ENCODE data around the gene PSMB5. TPM values are rescaled to one million over a fixed set of nuclear protein-coding genes. Genes with fewer than 3 reads are reported as not detected.

The PSMB5 gene
- total RNA-seq, 4 donors from 2014 or later: 304 to 543 (median 486) TPM

DNA sequence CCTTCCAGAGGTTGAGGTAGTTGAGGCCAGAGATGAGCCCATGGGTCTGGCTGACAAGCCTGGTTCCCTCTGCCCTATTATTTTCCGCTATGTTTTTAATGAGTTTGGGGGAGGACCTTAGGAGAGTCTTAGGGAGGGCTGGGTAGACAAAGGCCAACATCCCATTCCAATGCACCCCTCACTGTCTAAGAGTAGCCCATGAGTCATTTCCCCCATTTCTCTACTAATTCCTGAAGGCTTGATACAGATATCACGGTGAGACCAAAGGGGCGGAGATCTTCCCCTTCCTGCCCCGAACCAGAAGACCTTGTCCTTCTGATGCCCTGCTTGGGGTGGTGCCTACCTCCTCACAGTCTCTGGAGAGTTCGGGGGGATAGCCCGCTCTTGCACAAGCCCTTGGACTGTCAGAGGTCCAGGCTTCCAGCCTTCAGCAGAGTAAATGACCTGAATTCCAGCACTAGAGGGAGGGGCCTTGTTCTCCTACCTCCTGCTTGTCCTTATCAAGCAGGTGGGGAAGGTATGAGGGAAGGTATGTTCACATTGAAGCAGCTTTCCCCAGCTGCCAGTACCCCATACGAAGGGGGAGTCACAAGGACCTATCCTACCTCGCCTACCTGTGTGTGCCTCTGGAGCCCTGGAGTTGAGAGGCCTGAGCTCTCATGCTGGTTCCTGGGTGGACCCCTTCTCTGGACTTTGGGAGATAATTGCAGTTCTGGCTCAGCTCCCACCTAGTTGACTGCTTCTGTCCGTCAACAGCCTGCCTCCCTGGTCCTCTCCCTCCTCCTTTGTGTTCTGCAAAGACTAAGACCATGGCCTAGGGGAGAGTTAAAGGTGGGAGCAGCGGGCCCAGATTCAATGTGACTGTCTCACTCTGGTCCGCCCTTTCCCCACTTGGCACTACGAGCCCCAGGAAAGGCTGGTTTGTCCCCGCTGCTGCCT, 11.0 kb upstream of the PSMB5 start:
- DNase-seq (no peak), ATAC-seq (peak; percentile 31 to 45)
- H3K4me3 ChIP-seq: no peak overlapping the region
- TF ChIP-seq, protein P1, sequence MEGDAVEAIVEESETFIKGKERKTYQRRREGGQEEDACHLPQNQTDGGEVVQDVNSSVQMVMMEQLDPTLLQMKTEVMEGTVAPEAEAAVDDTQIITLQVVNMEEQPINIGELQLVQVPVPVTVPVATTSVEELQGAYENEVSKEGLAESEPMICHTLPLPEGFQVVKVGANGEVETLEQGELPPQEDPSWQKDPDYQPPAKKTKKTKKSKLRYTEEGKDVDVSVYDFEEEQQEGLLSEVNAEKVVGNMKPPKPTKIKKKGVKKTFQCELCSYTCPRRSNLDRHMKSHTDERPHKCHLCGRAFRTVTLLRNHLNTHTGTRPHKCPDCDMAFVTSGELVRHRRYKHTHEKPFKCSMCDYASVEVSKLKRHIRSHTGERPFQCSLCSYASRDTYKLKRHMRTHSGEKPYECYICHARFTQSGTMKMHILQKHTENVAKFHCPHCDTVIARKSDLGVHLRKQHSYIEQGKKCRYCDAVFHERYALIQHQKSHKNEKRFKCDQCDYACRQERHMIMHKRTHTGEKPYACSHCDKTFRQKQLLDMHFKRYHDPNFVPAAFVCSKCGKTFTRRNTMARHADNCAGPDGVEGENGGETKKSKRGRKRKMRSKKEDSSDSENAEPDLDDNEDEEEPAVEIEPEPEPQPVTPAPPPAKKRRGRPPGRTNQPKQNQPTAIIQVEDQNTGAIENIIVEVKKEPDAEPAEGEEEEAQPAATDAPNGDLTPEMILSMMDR (IDR thresholded peaks at IDR 0.05 in 4 of 5, conservative IDR thresholded peaks at IDR 0.05 in 1 of 5): no peak
- TF ChIP-seq POLR2A (IDR thresholded peaks at IDR 0.05): no peak
- H3K27me3 ChIP-seq: no peaks in the 10 kb centered on the region
- no peaks in the 10 kb centered on the region for H3K9me3 ChIP-seq
- H3K4me1 ChIP-seq: no peaks in the 10 kb centered on the region
- in situ Hi-C loops (cut with MboI; ENCODE audit: low sequenced_read_pairs in 4 of 4) (no loop called here), intact Hi-C loops (cut with DNase I; ENCODE audit: low total_unique reads) (no loop called here)
- peak overlapping the region in 1 of 4 donors; percentile 54 for H3K27ac ChIP-seq
- H3K36me3 ChIP-seq: no peaks in the 10 kb centered on the region

DNA sequence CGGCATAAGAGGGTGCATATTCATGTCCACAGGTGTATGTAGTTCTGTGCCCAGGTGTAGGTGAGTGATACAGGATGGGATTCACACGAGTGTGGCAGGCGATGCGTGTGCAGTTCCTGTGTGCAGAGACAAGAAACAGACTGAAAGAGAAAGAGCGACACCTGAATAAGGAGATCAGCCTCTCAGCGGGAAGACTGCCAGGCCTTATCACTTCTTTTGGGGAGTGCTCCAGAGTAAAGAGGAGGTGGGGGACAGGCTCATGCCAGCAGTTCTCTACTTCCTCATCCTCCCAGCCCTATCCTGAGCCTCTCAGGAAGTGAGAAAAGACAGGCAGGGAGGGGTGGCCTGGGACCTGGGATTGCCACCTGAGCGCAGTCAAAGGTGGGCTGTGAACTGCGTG, 10.1 kb upstream of the PSMB5 start:
- TF ChIP-seq POLR2A (IDR thresholded peaks at IDR 0.05): no peak
- TF ChIP-seq, protein P1 (IDR thresholded peaks at IDR 0.05 in 4 of 5, conservative IDR thresholded peaks at IDR 0.05 in 1 of 5): no peak
- Histone ChIP-seq H3K9me3 (no peaks in the 10 kb centered on the region), H3K27ac (no peak overlapping the region), H3K36me3 (no peaks in the 10 kb centered on the region), H3K27me3 (no peaks in the 10 kb centered on the region), H3K4me3 (no peak overlapping the region), H3K4me1 (no peaks in the 10 kb centered on the region)
- ATAC-seq (no peak), DNase-seq (no peak)
- in situ Hi-C loops (cut with MboI; ENCODE audit: low sequenced_read_pairs in 4 of 4): no loop called here
- intact Hi-C loops (cut with DNase I; ENCODE audit: low total_unique reads): no loop called here

DNA sequence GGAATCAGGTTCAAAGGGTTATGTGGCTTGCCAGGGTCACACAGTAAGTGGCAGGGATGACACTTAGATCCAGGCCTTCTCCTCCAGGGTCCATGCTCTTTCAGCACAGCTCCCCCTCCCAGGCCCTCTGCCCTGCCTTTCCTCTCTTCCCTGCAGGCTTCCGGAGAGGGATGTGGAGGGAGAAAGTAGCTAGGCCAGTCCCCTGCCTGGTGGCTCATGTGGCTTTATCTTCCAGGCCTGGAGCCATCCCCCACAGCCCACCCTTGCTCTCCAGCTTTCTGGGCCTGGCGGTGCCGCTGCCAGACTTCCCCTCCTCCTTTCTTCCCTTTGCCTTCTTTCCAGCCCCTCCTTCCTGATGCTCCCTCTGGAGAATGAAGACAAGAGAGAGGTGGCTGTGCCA, 9.1 kb upstream of the PSMB5 start:
- no peak overlapping the region for H3K27ac ChIP-seq
- no peak for TF ChIP-seq POLR2A (IDR thresholded peaks at IDR 0.05)
- TF ChIP-seq, protein P1 (IDR thresholded peaks at IDR 0.05 in 4 of 5, conservative IDR thresholded peaks at IDR 0.05 in 1 of 5): no peak
- ATAC-seq: no peak
- in situ Hi-C loops (cut with MboI; ENCODE audit: low sequenced_read_pairs in 4 of 4) (no loop called here), intact Hi-C loops (cut with DNase I; ENCODE audit: low total_unique reads) (no loop called here)
- no peak overlapping the region for H3K4me3 ChIP-seq
- H3K27me3 ChIP-seq: no peaks in the 10 kb centered on the region
- DNase-seq: no peak
- no peaks in the 10 kb centered on the region for H3K4me1 ChIP-seq
- H3K36me3 ChIP-seq: no peaks in the 10 kb centered on the region
- no peaks in the 10 kb centered on the region for H3K9me3 ChIP-seq

DNA sequence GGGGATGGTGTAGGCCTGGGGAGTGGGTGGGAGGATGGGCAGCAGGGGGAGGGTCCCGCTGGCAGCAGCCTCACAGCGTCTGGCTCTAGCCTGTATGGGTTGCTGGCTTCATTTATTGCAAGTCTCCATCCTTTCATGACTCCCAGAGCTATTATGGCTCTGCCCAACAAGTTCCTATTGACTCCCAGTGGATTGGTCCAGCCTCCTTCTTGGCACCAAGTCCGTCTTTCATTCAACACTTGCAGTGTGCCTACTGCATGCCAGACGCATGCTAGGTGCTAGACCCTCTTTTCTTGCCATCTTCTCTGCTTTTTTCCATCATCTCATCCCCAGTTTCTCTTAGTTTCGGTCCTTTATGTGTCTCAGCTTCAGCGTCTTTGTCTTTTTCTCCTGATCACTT, 8.4 kb upstream of the PSMB5 start:
- no peak overlapping the region for H3K27ac ChIP-seq
- TF ChIP-seq POLR2A (IDR thresholded peaks at IDR 0.05): no peak
- no peaks in the 10 kb centered on the region for H3K9me3 ChIP-seq
- no peak overlapping the region for H3K4me3 ChIP-seq
- H3K4me1 ChIP-seq: no peaks in the 10 kb centered on the region
- intact Hi-C loops (cut with DNase I; ENCODE audit: low total_unique reads) (no loop called here), in situ Hi-C loops (cut with MboI; ENCODE audit: low sequenced_read_pairs in 4 of 4) (no loop called here)
- DNase-seq (no peak), ATAC-seq (no peak)
- H3K27me3 ChIP-seq: no peaks in the 10 kb centered on the region
- no peaks in the 10 kb centered on the region for H3K36me3 ChIP-seq

DNA sequence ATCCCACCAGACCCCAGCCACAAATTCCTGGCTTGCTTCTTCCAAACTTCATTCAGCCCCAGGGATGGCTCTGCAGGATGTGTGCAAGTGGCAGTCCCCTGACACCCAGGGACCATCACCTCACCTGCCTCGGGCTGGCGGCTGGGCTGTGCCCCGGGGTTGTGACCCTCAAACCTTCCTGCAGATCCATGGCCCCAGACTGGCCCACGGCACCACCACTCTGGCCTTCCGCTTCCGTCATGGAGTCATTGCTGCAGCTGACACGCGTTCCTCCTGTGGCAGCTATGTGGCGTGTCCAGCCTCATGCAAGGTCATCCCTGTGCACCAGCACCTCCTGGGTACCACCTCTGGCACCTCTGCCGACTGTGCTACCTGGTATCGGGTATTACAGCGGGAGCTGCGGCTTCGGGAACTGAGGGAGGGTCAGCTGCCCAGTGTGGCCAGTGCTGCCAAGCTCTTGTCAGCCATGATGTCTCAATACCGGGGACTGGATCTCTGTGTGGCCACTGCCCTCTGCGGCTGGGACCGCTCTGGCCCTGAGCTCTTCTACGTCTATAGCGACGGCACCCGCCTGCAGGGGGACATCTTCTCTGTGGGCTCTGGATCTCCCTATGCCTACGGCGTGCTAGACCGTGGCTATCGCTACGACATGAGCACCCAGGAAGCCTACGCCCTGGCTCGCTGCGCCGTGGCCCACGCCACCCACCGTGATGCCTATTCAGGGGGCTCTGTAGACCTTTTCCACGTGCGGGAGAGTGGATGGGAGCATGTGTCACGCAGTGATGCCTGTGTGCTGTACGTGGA, 7.7 kb upstream of the PSMB5 start, which contains the start of gene PSMB11:
Gene PSMB11, plus strand, starts transcription at position 51 of the 804 bp plus-strand sequence. Its CDS starts 14 bp downstream, at position 65.
- ATAC-seq (no peak), DNase-seq (no peak)
- in situ Hi-C loops (cut with MboI; ENCODE audit: low sequenced_read_pairs in 4 of 4): no loop called here
- Histone ChIP-seq H3K27me3 (no peaks in the 10 kb centered on the region), H3K4me1 (no peaks in the 10 kb centered on the region), H3K36me3 (no peaks in the 10 kb centered on the region), H3K27ac (no peak within 1 kb of the TSS), H3K9me3 (no peaks in the 10 kb centered on the region), H3K4me3 (no peak within 1 kb of the TSS)
- TF ChIP-seq, protein P1 (IDR thresholded peaks at IDR 0.05 in 4 of 5, conservative IDR thresholded peaks at IDR 0.05 in 1 of 5): no peak
- TF ChIP-seq POLR2A (IDR thresholded peaks at IDR 0.05): no peak
- intact Hi-C loops (cut with DNase I; ENCODE audit: low total_unique reads): no loop called here

Data from gastrocnemius medialis (tissue), 4 donors.